GM23338 (cell line): ENCODE measurements around the gene CCNB2. TPM values are rescaled to one million over a fixed set of nuclear protein-coding genes. Genes with fewer than 3 reads are reported as not detected.
"Not testable (repeated sequence)": the region's sequence is repeated elsewhere in the genome, so short reads cannot be mapped to it uniquely, and the experiment has no call there.

Source experiments
- ATAC-seq: fragments of 200-7000 bp; cut with Tn5 transposase; 3 replicates; pipeline ENCODE4 v1.9.1; 2020
- DNase-seq: peaks from one replicate; pipeline ENCODE4 v3.0.0-alpha.2; 2015; ENCODE audit warnings: low spot score
- H2AFZ ChIP-seq: fragments of 200-600 bp; sonication (generic); 2 replicates; pipeline ENCODE4 v1.8.0; 2016; ENCODE audit warnings: antibody characterized with exemption, mild to moderate bottlenecking, moderate library complexity
- H3F3A ChIP-seq: fragments of 200-600 bp; sonication (generic); replicated peaks from 2 replicates; pipeline ENCODE4 v1.8.0; 2017; ENCODE audit warnings: antibody characterized with exemption, mixed run types, low read depth
- H3K27ac ChIP-seq: fragments of 200-600 bp; sonication (generic); 2 replicates; pipeline ENCODE4 v1.6.1; 2016; ENCODE audit warnings: low read depth
- H3K27me3 ChIP-seq: fragments of 200-600 bp; sonication (generic); 2 replicates; pipeline ENCODE4 v1.8.0; 2016; ENCODE audit warnings: mild to moderate bottlenecking, mixed run types, moderate library complexity; ENCODE audit not compliant: insufficient read depth
- H3K36me3 ChIP-seq: fragments of 200-600 bp; sonication (generic); 2 replicates; pipeline ENCODE4 v1.8.0; 2016; ENCODE audit warnings: mild to moderate bottlenecking; ENCODE audit not compliant: insufficient read depth
- H3K4me1 ChIP-seq: fragments of 200-600 bp; sonication (generic); 2 replicates; pipeline ENCODE4 v1.8.0; 2016; ENCODE audit warnings: mild to moderate bottlenecking, moderate library complexity; ENCODE audit not compliant: insufficient read depth
- H3K4me2 ChIP-seq: fragments of 200-600 bp; sonication (generic); 2 replicates; pipeline ENCODE4 v1.7.1; 2017; ENCODE audit warnings: mixed run types
- H3K4me3 ChIP-seq: fragments of 200-600 bp; sonication (generic); 2 replicates; pipeline ENCODE4 v1.6.1; 2016; ENCODE audit warnings: mixed run types
- H3K79me2 ChIP-seq: fragments of 200-600 bp; sonication (generic); replicated peaks from 2 replicates; pipeline ENCODE4 v1.8.0; 2017; ENCODE audit warnings: mild to moderate bottlenecking; ENCODE audit not compliant: insufficient read depth
- H3K9me2 ChIP-seq: fragments of 200-600 bp; sonication (generic); 2 replicates; pipeline ENCODE4 v1.8.0; 2017; ENCODE audit not compliant: insufficient read depth
- H4K20me1 ChIP-seq: fragments of 200-600 bp; sonication (generic); replicated peaks from 2 replicates; pipeline ENCODE4 v1.8.0; 2017; ENCODE audit warnings: mild to moderate bottlenecking; ENCODE audit not compliant: insufficient read depth
- H3K27ac Mint-ChIP-seq: 2 replicates; pipeline ENCODE4 v1.8.0; 2020; ENCODE audit warnings: inconsistent platforms, mild to moderate bottlenecking, moderate library complexity, mixed read lengths
- H3K27me3 Mint-ChIP-seq: 3 replicates; pipeline ENCODE4 v1.8.0; 2022; ENCODE audit warnings: low read depth, mild to moderate bottlenecking, moderate library complexity, mixed read lengths, inconsistent platforms; ENCODE audit not compliant: insufficient read depth, poor library complexity
- H3K36me3 Mint-ChIP-seq: 3 replicates; pipeline ENCODE4 v1.8.0; 2021; ENCODE audit warnings: low read depth, mild to moderate bottlenecking, inconsistent platforms, moderate library complexity, mixed read lengths
- H3K4me1 Mint-ChIP-seq: 3 replicates; pipeline ENCODE4 v1.8.0; 2020; ENCODE audit warnings: mild to moderate bottlenecking, inconsistent platforms, mixed read lengths
- H3K4me3 Mint-ChIP-seq: 3 replicates; pipeline ENCODE4 v1.8.0; 2021; ENCODE audit warnings: moderate library complexity, mild to moderate bottlenecking, inconsistent platforms, mixed read lengths
- H3K9me3 Mint-ChIP-seq: 3 replicates; pipeline ENCODE4 v1.8.0; 2020; ENCODE audit warnings: moderate library complexity, mild to moderate bottlenecking, inconsistent platforms, mixed read lengths
- CREB1 ChIP-seq: fragments of 250-450 bp; sonication (Bioruptor Pico); IDR thresholded peaks from 2 replicates; pipeline ENCODE4 v1.5.0; 2020; ENCODE audit warnings: low read depth, mild to moderate bottlenecking, moderate library complexity
- CTCF ChIP-seq, 2 experiments: fragments of 200-600 bp in 1 of 2; sonication (generic) in 1 of 2; conservative IDR thresholded peaks; 2 replicates each; pipeline versions ENCODE4 v1.5.1 to v1.6.1; 2016 to 2017; ENCODE audit warnings: antibody characterized with exemption in 2 of 2, low read depth in 2 of 2, mild to moderate bottlenecking in 2 of 2, moderate library complexity in 1 of 2
- EZH2phosphoT487 ChIP-seq: fragments of 200-600 bp; sonication (generic); IDR thresholded peaks from one replicate; pipeline ENCODE4 v1.8.1; 2018; ENCODE audit warnings: antibody characterized with exemption; ENCODE audit not compliant: unreplicated experiment
- JUNB ChIP-seq: IDR thresholded peaks from one replicate; pipeline ENCODE4 v1.6.1; 2016; ENCODE audit warnings: antibody characterized with exemption; ENCODE audit not compliant: unreplicated experiment
- STAT1 ChIP-seq: IDR thresholded peaks from one replicate; pipeline ENCODE4 v1.6.1; 2016; ENCODE audit warnings: antibody characterized with exemption; ENCODE audit not compliant: unreplicated experiment
- ZNF114 ChIP-seq: fragments of 250-450 bp; sonication (Bioruptor Pico); IDR thresholded peaks from 2 replicates; pipeline ENCODE4 v1.5.0; 2020; ENCODE audit warnings: mild to moderate bottlenecking, moderate library complexity
- ZNF462 ChIP-seq: fragments of 250-450 bp; sonication (Bioruptor Pico); IDR thresholded peaks from 2 replicates; pipeline ENCODE4 v1.5.0; 2020; ENCODE audit warnings: mild to moderate bottlenecking, moderate library complexity
- polyA plus RNA-seq: library from polyadenylated mRNA; unstranded; fragments of >200 nt; fragmentation: Nextera tagmentation; extraction: Ambion mirVana; gene quantifications from 2 replicates; pipeline ENCODE4 v1.2.1, GENCODE V29; 2016
- total RNA-seq: library from RNA; depleted of rRNA; stranded (reverse); fragments of >200 nt; shearing (Covaris generic); gene quantifications from 2 replicates; pipeline ENCODE4 v1.2.3, GENCODE V29; 2014

CCNB2 gene
- total and polyA plus RNA-seq, 2 experiments from 2014 or later: 81.8 to 108 TPM

- Histone ChIP-seq H4K20me1 (no peaks in the 10 kb centered on the region; the same call in 1 of the 2 replicates), H3K79me2 (no peaks in the 10 kb centered on the region), H3K4me3 (no peak overlapping the region), H2AFZ (no peak overlapping the region), H3K27me3 (no peaks in the 10 kb centered on the region), H3K27ac (no peak overlapping the region), H3K9me2 (no peaks in the 10 kb centered on the region), H3K4me1 (no peaks in the 10 kb centered on the region), H3K4me2 (no peak overlapping the region), H3K36me3 (peaks cover 19% of the 10 kb centered on the region), H3F3A (no peaks in the 10 kb centered on the region)
- H3K27me3 Mint-ChIP-seq: peaks cover 8% of the 10 kb centered on the region
- no peaks in the 10 kb centered on the region for H3K9me3 Mint-ChIP-seq
- no peak overlapping the region for H3K27ac Mint-ChIP-seq
- peaks cover 5% of the 10 kb centered on the region; the same call in 1 of the 3 replicates for H3K4me1 Mint-ChIP-seq
- H3K4me3 Mint-ChIP-seq: no peak overlapping the region
- H3K36me3 Mint-ChIP-seq: peaks cover 37% of the 10 kb centered on the region
- DNase-seq: no peak
- no peak for TF ChIP-seq JUNB
- no peak for TF ChIP-seq CREB1
- TF ChIP-seq EZH2phosphoT487: no peak
- no peak for TF ChIP-seq ZNF462
- no peak for TF ChIP-seq STAT1
- no peak for ATAC-seq
Observed at GRCh38 chr15:59159210-59159609, 54.3 kb downstream of the CCNB2 start.

GRCh38 chr15:59160880-59161593 lies 56.1 kb downstream of the CCNB2 start:
- Mint-ChIP-seq H3K27me3 (peaks cover 7% of the 10 kb centered on the region), H3K4me1 (peaks cover 13% of the 10 kb centered on the region; the same call in 2 of the 3 replicates), H3K9me3 (no peaks in the 10 kb centered on the region), H3K4me3 (no peak overlapping the region), H3K36me3 (peaks cover 38% of the 10 kb centered on the region), H3K27ac (peak overlapping the region; percentile 70)
- no peaks in the 10 kb centered on the region for H3K4me1 ChIP-seq
- H3K4me3 ChIP-seq: no peak overlapping the region
- 0 out of 2 replicates have a peak overlapping the region, but pooled peaks have one; percentile 50 for H3K27ac ChIP-seq
- H3K36me3 ChIP-seq: peaks cover 19% of the 10 kb centered on the region; the same call in 1 of the 2 replicates
- H4K20me1 ChIP-seq: no peaks in the 10 kb centered on the region
- H3K79me2 ChIP-seq: no peaks in the 10 kb centered on the region
- DNase-seq (peak; percentile 79), ATAC-seq (peak; percentile 96)
- H3K27me3 ChIP-seq: no peaks in the 10 kb centered on the region
- no peak overlapping the region for H2AFZ ChIP-seq
- H3F3A ChIP-seq: no peaks in the 10 kb centered on the region
- TF ChIP-seq ZNF114 (no peak), CTCF (conservative IDR thresholded peaks at IDR 0.05; ENCODE audit: low read depth in 2 of 2) (peak; percentile 56 to 81)
- 0 out of 2 replicates have a peak, but pooled peaks cover 5% of the 10 kb centered on the region for H3K9me2 ChIP-seq
- H3K4me2 ChIP-seq: no peak overlapping the region

GRCh38 chr15:59162080-59162479 lies 57.1 kb downstream of the CCNB2 start:
- not testable (repeated sequence) for H3K27ac ChIP-seq, DNase-seq, H3K4me2 ChIP-seq, H3K4me3 ChIP-seq, H3K79me2 ChIP-seq, ATAC-seq, H3K4me1 ChIP-seq, H3K27me3 Mint-ChIP-seq, H3K9me2 ChIP-seq, H3F3A ChIP-seq, H2AFZ ChIP-seq, H3K4me3 Mint-ChIP-seq, H3K27ac Mint-ChIP-seq, H3K9me3 Mint-ChIP-seq, H4K20me1 ChIP-seq, H3K27me3 ChIP-seq
- Mint-ChIP-seq H3K4me1 (peaks cover 16% of the 10 kb centered on the region; the same call in 2 of the 3 replicates), H3K36me3 (peaks cover 38% of the 10 kb centered on the region)
- H3K36me3 ChIP-seq: peaks cover 14% of the 10 kb centered on the region; the same call in 1 of the 2 replicates
